HepG2 (cell line): Measurements from ENCODE around the gene PLIN5. TPM values are rescaled to one million over a fixed set of nuclear protein-coding genes. Genes with fewer than 3 reads are reported as not detected.

Source experiments
- DMAP1 ChIP-seq: IDR thresholded peaks from 2 replicates; pipeline ENCODE4 v1.6.1; 2016
- FIP1L1 ChIP-seq: fragments of 200-400 bp; formaldehyde crosslinking; IDR thresholded peaks from 2 replicates; pipeline ENCODE4 v1.6.1; 2018; ENCODE audit warnings: low read depth, mild to moderate bottlenecking, low read length, moderate library complexity, borderline replicate concordance; ENCODE audit not compliant: insufficient read depth
- FOXM1 ChIP-seq: sonication (generic); formaldehyde crosslinking; IDR thresholded peaks from 2 replicates; pipeline ENCODE4 v1.5.0; 2020; ENCODE audit warnings: missing genetic modification reagents
- HOXD1 ChIP-seq: sonication (generic); formaldehyde crosslinking; IDR thresholded peaks from 2 replicates; pipeline ENCODE4 v1.5.0; 2020; ENCODE audit warnings: missing genetic modification reagents
- KDM5B ChIP-seq: sonication (generic); formaldehyde crosslinking; IDR thresholded peaks from 2 replicates; pipeline ENCODE4 v1.4.0; 2020; ENCODE audit warnings: missing genetic modification reagents, mild to moderate bottlenecking, borderline replicate concordance
- MXD4 ChIP-seq: IDR thresholded peaks from 2 replicates; pipeline ENCODE4 v1.6.1; 2016; ENCODE audit warnings: mild to moderate bottlenecking, missing biosample characterization, missing genetic modification reagents
- SIX1 ChIP-seq: sonication (generic); formaldehyde crosslinking; IDR thresholded peaks from 2 replicates; pipeline ENCODE4 v1.4.0; 2020; ENCODE audit warnings: missing genetic modification reagents, borderline replicate concordance
- TIGD3 ChIP-seq: sonication (generic); formaldehyde crosslinking; IDR thresholded peaks from 2 replicates; pipeline ENCODE4 v1.5.1; 2020; ENCODE audit warnings: mild to moderate bottlenecking, missing genetic modification reagents, borderline replicate concordance
- TSC22D2 ChIP-seq: sonication (generic); formaldehyde crosslinking; IDR thresholded peaks from 2 replicates; pipeline ENCODE4 v1.5.1; 2020; ENCODE audit warnings: missing genetic modification reagents, mild to moderate bottlenecking, borderline replicate concordance
- ZNF280D ChIP-seq: sonication (generic); formaldehyde crosslinking; IDR thresholded peaks from 2 replicates; pipeline ENCODE4 v1.5.1; 2020; ENCODE audit warnings: mild to moderate bottlenecking, missing genetic modification reagents
- ZNF414 ChIP-seq: sonication (generic); formaldehyde crosslinking; IDR thresholded peaks from 2 replicates; pipeline ENCODE4 v1.5.0; 2020; ENCODE audit warnings: missing genetic modification reagents
- ZNF468 ChIP-seq: sonication (generic); formaldehyde crosslinking; IDR thresholded peaks from 2 replicates; pipeline ENCODE4 v1.8.0; 2022; ENCODE audit warnings: mild to moderate bottlenecking, moderate library complexity, missing genetic modification reagents
- ZSCAN29 ChIP-seq: sonication (generic); formaldehyde crosslinking; conservative IDR thresholded peaks from 2 replicates; pipeline ENCODE4 v1.4.0; 2020; ENCODE audit warnings: mild to moderate bottlenecking, missing genetic modification reagents
- polyA plus RNA-seq, 8 experiments: library from polyadenylated mRNA; depleted of rRNA in 3 of 8; stranded (reverse) in 7 of 8; unstranded in 1 of 8; fragments of >200 nt; fragmentation: Illumina TruSeq in 4 of 8; extraction: Trizol in 4 of 8; gene quantifications; 2 replicates each; pipeline versions ENCODE4 v1.2.1 to v1.2.3, GENCODE V29; 2011 to 2016; ENCODE audit warnings: low read depth in 4 of 8, missing spikeins in 1 of 8, mixed read lengths in 1 of 8; ENCODE audit not compliant: insufficient read depth in 1 of 8
- total RNA-seq, 5 experiments: library from RNA; depleted of rRNA; stranded (reverse); fragments of >200 nt; fragmentation: Illumina TruSeq; extraction: Trizol; gene quantifications; 2 replicates each; pipeline ENCODE4 v1.2.3, GENCODE V29; 2016; ENCODE audit warnings: low read depth in 1 of 5
- TF ChIP-seq, protein P1 (sequence below): sonication (generic); formaldehyde crosslinking; IDR thresholded peaks from 2 replicates; pipeline ENCODE4 v1.4.0; 2020; ENCODE audit warnings: missing genetic modification reagents

Gene PLIN5
- total and polyA plus RNA-seq, 2 of the 13 experiments (the other 11 are each of a cell fraction or from before 2014, with no cell fraction given), result 1.8 to 4.8 TPM

DNA sequence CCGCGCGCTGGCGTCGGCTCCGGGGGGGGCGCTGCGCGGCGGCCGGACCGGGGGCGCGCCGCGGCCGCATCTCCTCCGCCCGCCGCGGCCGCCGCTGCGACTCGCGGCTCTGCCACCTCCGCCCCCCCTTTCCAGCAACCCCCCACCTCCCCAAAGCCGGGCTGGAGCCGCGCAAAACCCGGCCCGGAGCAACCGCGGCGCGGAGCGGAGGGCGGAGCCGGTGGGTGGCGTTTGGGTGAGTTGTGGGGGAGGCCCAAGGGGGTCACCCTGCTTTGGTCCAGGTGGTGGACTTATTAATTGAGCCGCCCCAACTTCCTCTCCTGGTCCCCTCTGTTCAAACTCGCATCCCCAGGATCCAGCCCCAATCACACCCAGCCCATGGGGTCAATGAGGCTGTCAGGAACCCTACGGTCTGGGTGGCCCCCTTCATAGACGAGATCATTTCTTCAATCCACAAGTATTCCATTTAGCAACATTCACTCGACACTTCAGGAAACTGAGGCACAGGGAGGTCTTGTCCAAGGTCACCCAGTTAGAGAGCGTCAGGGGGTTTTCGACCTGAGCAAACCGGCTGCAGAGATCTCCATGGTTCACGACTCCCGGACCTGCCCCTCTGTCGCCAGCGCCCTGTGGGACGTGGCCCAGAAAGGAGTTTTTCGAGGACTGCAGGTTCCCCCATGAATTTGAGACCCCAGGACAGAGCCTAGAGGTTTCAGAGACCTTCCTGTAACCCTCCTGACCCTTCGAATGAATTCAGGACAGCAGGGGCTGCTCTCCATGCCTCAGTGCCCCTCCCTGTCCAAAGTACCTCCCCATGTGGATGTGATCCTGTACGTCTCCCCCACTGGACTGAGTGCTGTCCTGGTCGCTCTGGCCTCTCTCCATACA, 46.9 kb upstream of the PLIN5 start (continued):
- TF ChIP-seq ZNF280D (CRISPR knock-in tag), result no peak
- no peak for TF ChIP-seq HOXD1 (CRISPR knock-in tag)
- no peak for TF ChIP-seq TSC22D2
- no peak for TF ChIP-seq DMAP1
- TF ChIP-seq SIX1, result no peak
- TF ChIP-seq TIGD3 (CRISPR knock-in tag), result no peak
- TF ChIP-seq FOXM1 (CRISPR knock-in tag), result no peak
- no peak for TF ChIP-seq ZNF414 (CRISPR knock-in tag)
- no peak for TF ChIP-seq FIP1L1
- peak; percentile 46; the same call in 1 of the 2 replicates for TF ChIP-seq KDM5B (CRISPR knock-in tag)
- TF ChIP-seq ZSCAN29 (CRISPR knock-in tag), result no peak
- TF ChIP-seq, protein P1, sequence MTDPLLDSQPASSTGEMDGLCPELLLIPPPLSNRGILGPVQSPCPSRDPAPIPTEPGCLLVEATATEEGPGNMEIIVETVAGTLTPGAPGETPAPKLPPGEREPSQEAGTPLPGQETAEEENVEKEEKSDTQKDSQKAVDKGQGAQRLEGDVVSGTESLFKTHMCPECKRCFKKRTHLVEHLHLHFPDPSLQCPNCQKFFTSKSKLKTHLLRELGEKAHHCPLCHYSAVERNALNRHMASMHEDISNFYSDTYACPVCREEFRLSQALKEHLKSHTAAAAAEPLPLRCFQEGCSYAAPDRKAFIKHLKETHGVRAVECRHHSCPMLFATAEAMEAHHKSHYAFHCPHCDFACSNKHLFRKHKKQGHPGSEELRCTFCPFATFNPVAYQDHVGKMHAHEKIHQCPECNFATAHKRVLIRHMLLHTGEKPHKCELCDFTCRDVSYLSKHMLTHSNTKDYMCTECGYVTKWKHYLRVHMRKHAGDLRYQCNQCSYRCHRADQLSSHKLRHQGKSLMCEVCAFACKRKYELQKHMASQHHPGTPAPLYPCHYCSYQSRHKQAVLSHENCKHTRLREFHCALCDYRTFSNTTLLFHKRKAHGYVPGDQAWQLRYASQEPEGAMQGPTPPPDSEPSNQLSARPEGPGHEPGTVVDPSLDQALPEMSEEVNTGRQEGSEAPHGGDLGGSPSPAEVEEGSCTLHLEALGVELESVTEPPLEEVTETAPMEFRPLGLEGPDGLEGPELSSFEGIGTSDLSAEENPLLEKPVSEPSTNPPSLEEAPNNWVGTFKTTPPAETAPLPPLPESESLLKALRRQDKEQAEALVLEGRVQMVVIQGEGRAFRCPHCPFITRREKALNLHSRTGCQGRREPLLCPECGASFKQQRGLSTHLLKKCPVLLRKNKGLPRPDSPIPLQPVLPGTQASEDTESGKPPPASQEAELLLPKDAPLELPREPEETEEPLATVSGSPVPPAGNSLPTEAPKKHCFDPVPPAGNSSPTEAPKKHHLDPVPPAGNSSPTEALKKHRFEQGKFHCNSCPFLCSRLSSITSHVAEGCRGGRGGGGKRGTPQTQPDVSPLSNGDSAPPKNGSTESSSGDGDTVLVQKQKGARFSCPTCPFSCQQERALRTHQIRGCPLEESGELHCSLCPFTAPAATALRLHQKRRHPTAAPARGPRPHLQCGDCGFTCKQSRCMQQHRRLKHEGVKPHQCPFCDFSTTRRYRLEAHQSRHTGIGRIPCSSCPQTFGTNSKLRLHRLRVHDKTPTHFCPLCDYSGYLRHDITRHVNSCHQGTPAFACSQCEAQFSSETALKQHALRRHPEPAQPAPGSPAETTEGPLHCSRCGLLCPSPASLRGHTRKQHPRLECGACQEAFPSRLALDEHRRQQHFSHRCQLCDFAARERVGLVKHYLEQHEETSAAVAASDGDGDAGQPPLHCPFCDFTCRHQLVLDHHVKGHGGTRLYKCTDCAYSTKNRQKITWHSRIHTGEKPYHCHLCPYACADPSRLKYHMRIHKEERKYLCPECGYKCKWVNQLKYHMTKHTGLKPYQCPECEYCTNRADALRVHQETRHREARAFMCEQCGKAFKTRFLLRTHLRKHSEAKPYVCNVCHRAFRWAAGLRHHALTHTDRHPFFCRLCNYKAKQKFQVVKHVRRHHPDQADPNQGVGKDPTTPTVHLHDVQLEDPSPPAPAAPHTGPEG, result peak; percentile 9; the same call in 1 of the 2 replicates
- TF ChIP-seq ZNF468, result no peak
- TF ChIP-seq MXD4 (CRISPR knock-in tag), result no peak
